Stomach smooth muscle (tissue), 2 donors: Measurements from ENCODE around the gene ARMC9.
A peak's percentile ranks its signal among the peaks of the same experiment; 100 is the strongest.

Source experiments
- H3K27ac ChIP-seq: one replicate; pipeline ENCODE4 v1.7.0; 2013; ENCODE audit warnings: mild to moderate bottlenecking, low read length, inconsistent platforms
- H3K27me3 ChIP-seq, 2 donors: one replicate each; pipeline ENCODE4 v1.7.0; 2013; ENCODE audit warnings: low read length in 2 of 2; ENCODE audit not compliant: insufficient read depth in 2 of 2, control insufficient read depth in 1 of 2
- H3K36me3 ChIP-seq, 2 donors: one replicate each; pipeline ENCODE4 v1.7.0; 2013; ENCODE audit warnings: low read length in 2 of 2; ENCODE audit not compliant: control insufficient read depth in 2 of 2, insufficient read depth in 2 of 2
- H3K4me1 ChIP-seq: one replicate; pipeline ENCODE4 v1.7.0; 2013; ENCODE audit warnings: low read length; ENCODE audit not compliant: control insufficient read depth, insufficient read depth
- H3K4me3 ChIP-seq, 2 donors: one replicate each; pipeline ENCODE4 v1.7.0; 2013; ENCODE audit warnings: low read length in 2 of 2
- H3K9ac ChIP-seq, 2 donors: one replicate each; pipeline ENCODE4 v1.7.0; 2013; ENCODE audit warnings: low read length in 2 of 2, mild to moderate bottlenecking in 1 of 2
- H3K9me3 ChIP-seq, 2 donors: one replicate each; pipeline ENCODE4 v1.7.0; 2013; ENCODE audit warnings: low read length in 2 of 2; ENCODE audit not compliant: control insufficient read depth in 2 of 2
- donor health status: healthy.
- donor health status: Pancreatic carcinoma.

Gene ARMC9

GRCh38 chr2:231318954-231319353, 120.5 kb downstream of the ARMC9 start:
- Histone ChIP-seq H3K4me1 (no peaks in the 10 kb centered on the region), H3K27me3 (no peaks in the 10 kb centered on the region), H3K27ac (no peak overlapping the region), H3K9ac (no peak overlapping the region), H3K9me3 (no peaks in the 10 kb centered on the region), H3K4me3 (no peak overlapping the region), H3K36me3 (peaks cover 3 to 5% of the 10 kb centered on the region in 2 donors)

- H3K4me3 ChIP-seq: no peak overlapping the region
- no peaks in the 10 kb centered on the region for H3K4me1 ChIP-seq
- peaks cover 3 to 5% of the 10 kb centered on the region in 2 donors for H3K36me3 ChIP-seq
- no peak overlapping the region for H3K27ac ChIP-seq
- no peaks in the 10 kb centered on the region for H3K9me3 ChIP-seq
- no peaks in the 10 kb centered on the region for H3K27me3 ChIP-seq
- H3K9ac ChIP-seq: peak overlapping the region in 1 of 2 donors; percentile 22
These were observed 121.4 kb downstream of the ARMC9 start for GRCh38 chr2:231319867-231320266.

- no peak overlapping the region for H3K27ac ChIP-seq
- no peaks in the 10 kb centered on the region for H3K9me3 ChIP-seq
- H3K4me1 ChIP-seq: no peaks in the 10 kb centered on the region
- H3K9ac ChIP-seq: no peak overlapping the region
- no peaks in the 10 kb centered on the region for H3K27me3 ChIP-seq
- no peak overlapping the region for H3K4me3 ChIP-seq
- H3K36me3 ChIP-seq: peaks cover 3 to 7% of the 10 kb centered on the region in 2 donors
These were observed 122.6 kb downstream of the ARMC9 start for GRCh38 chr2:231321021-231321420.

- Histone ChIP-seq H3K36me3 (peaks cover 3 to 7% of the 10 kb centered on the region in 2 donors), H3K9ac (no peak overlapping the region), H3K4me3 (no peak overlapping the region), H3K27ac (no peak overlapping the region), H3K27me3 (no peaks in the 10 kb centered on the region), H3K9me3 (no peaks in the 10 kb centered on the region), H3K4me1 (no peaks in the 10 kb centered on the region)
These were observed 123.3 kb downstream of the ARMC9 start for GRCh38 chr2:231321556-231322334.

- Histone ChIP-seq H3K9ac (no peak overlapping the region), H3K4me3 (no peak overlapping the region), H3K27ac (no peak overlapping the region), H3K27me3 (no peaks in the 10 kb centered on the region), H3K9me3 (no peaks in the 10 kb centered on the region), H3K4me1 (no peaks in the 10 kb centered on the region), H3K36me3 (peaks cover 2 to 7% of the 10 kb centered on the region in 2 donors)
These were observed 124.9 kb downstream of the ARMC9 start for GRCh38 chr2:231323316-231323715.

- H3K4me1 ChIP-seq: no peaks in the 10 kb centered on the region
- peaks cover 0 to 2% of the 10 kb centered on the region in 2 donors for H3K36me3 ChIP-seq
- no peak overlapping the region for H3K27ac ChIP-seq
- no peak overlapping the region for H3K9ac ChIP-seq
- no peak overlapping the region for H3K4me3 ChIP-seq
- no peaks in the 10 kb centered on the region for H3K9me3 ChIP-seq
- H3K27me3 ChIP-seq: no peaks in the 10 kb centered on the region
These were observed 127.4 kb downstream of the ARMC9 start for GRCh38 chr2:231325826-231326225.

GRCh38 chr2:231326404-231326803, 128.0 kb downstream of the ARMC9 start:
- no peak overlapping the region for H3K27ac ChIP-seq
- H3K27me3 ChIP-seq: no peaks in the 10 kb centered on the region
- peaks cover 0 to 2% of the 10 kb centered on the region in 2 donors for H3K36me3 ChIP-seq
- no peak overlapping the region for H3K9ac ChIP-seq
- H3K9me3 ChIP-seq: no peaks in the 10 kb centered on the region
- no peaks in the 10 kb centered on the region for H3K4me1 ChIP-seq
- no peak overlapping the region for H3K4me3 ChIP-seq

- Histone ChIP-seq H3K36me3 (peaks cover 6 to 17% of the 10 kb centered on the region in 2 donors), H3K4me1 (no peaks in the 10 kb centered on the region), H3K27me3 (no peaks in the 10 kb centered on the region), H3K4me3 (no peak overlapping the region), H3K9me3 (no peaks in the 10 kb centered on the region), H3K27ac (no peak overlapping the region), H3K9ac (no peak overlapping the region)
These were observed 131.9 kb downstream of the ARMC9 start for GRCh38 chr2:231330311-231330710.

GRCh38 chr2:231331533-231331932, 133.1 kb downstream of the ARMC9 start:
- H3K36me3 ChIP-seq: peaks cover 6 to 15% of the 10 kb centered on the region in 2 donors
- H3K9ac ChIP-seq: no peak overlapping the region

GRCh38 chr2:231332388-231332787, 134.0 kb downstream of the ARMC9 start:
- no peaks in the 10 kb centered on the region for H3K27me3 ChIP-seq
- no peaks in the 10 kb centered on the region for H3K4me1 ChIP-seq
- no peak overlapping the region for H3K4me3 ChIP-seq
- no peak overlapping the region for H3K27ac ChIP-seq
- H3K9me3 ChIP-seq: no peaks in the 10 kb centered on the region
- H3K36me3 ChIP-seq: peaks cover 6 to 15% of the 10 kb centered on the region in 2 donors
- H3K9ac ChIP-seq: no peak overlapping the region

More at GRCh38 chr2:231331533-231331932, 133.1 kb downstream of the ARMC9 start:
- no peaks in the 10 kb centered on the region for H3K27me3 ChIP-seq
- H3K9me3 ChIP-seq: no peaks in the 10 kb centered on the region
- H3K27ac ChIP-seq: no peak overlapping the region
- no peak overlapping the region for H3K4me3 ChIP-seq
- no peaks in the 10 kb centered on the region for H3K4me1 ChIP-seq

GRCh38 chr2:231332872-231333500, 134.6 kb downstream of the ARMC9 start:
- Histone ChIP-seq H3K27ac (no peak overlapping the region), H3K4me3 (no peak overlapping the region), H3K27me3 (no peaks in the 10 kb centered on the region), H3K9ac (no peak overlapping the region), H3K4me1 (no peaks in the 10 kb centered on the region), H3K9me3 (no peaks in the 10 kb centered on the region), H3K36me3 (peaks cover 6 to 15% of the 10 kb centered on the region in 2 donors)
